HEK293 (cell line): ENCODE data around the gene PAK1.

Experiments
- CTCF ChIA-PET: fragments of 350-600 bp; formaldehyde crosslinking; extraction: SDS; loops from one replicate; lab custom pipeline; 2021; ENCODE audit warnings: antibody characterized with exemption; lab: Yijun Ruan, JAX
- POLR2A ChIA-PET: fragments of 300-600 bp; formaldehyde crosslinking; extraction: SDS; loops from one replicate; lab custom pipeline; 2020; ENCODE audit warnings: antibody characterized with exemption, inconsistent platforms; lab: Yijun Ruan, JAX
- H3K27ac ChIP-seq: fragments of 200-500 bp; sonication (Bioruptor generic); 2 replicates; pipeline ENCODE4 v1.5.1; 2014; ENCODE audit warnings: low read depth, low read length, control low read depth, inconsistent platforms; ENCODE audit errors: extremely low read depth
- H3K36me3 ChIP-seq, 2 experiments: fragments of 200-500 bp in 1 of 2; sonication (Bioruptor generic) in 1 of 2; 1 replicate in 1 of 2; 2 replicates in 1 of 2; pipeline ENCODE4 v1.5.1; 2014 to 2017; ENCODE audit warnings: inconsistent platforms in 2 of 2, low read length in 2 of 2; ENCODE audit not compliant: control insufficient read depth in 2 of 2, insufficient read depth in 1 of 2
- H3K4me1 ChIP-seq: fragments of 200-500 bp; sonication (Bioruptor generic); 2 replicates; pipeline ENCODE4 v1.5.1; 2014; ENCODE audit warnings: mild to moderate bottlenecking, low read length, inconsistent platforms; ENCODE audit not compliant: control insufficient read depth, insufficient read depth
- H3K4me3 ChIP-seq: 2 replicates; pipeline ENCODE4 v1.5.1; 2011; ENCODE audit warnings: low read depth, mild to moderate bottlenecking, control low read depth, low read length, moderate library complexity
- H3K9me3 ChIP-seq: fragments of 200-500 bp; sonication (Bioruptor generic); 2 replicates; pipeline ENCODE4 v1.5.1; 2014; ENCODE audit warnings: low read depth, low read length, inconsistent platforms; ENCODE audit not compliant: control insufficient read depth, insufficient read depth
- MZF1 ChIP-seq: fragments of 450-650 bp; formaldehyde crosslinking; IDR thresholded peaks from 2 replicates; pipeline ENCODE4 v1.5.1; 2017; ENCODE audit warnings: missing biosample characterization, missing genetic modification characterization, borderline replicate concordance
- SP2 ChIP-seq: fragments of 450-650 bp; formaldehyde crosslinking; IDR thresholded peaks from 2 replicates; pipeline ENCODE4 v1.5.1; 2016; ENCODE audit warnings: missing biosample characterization, missing genetic modification characterization
- ZBTB21 ChIP-seq: fragments of 450-650 bp; formaldehyde crosslinking; IDR thresholded peaks from 2 replicates; pipeline ENCODE4 v1.5.1; 2017; ENCODE audit warnings: missing biosample characterization, missing genetic modification characterization
- ZBTB26 ChIP-seq: fragments of 450-650 bp; formaldehyde crosslinking; optimal IDR thresholded peaks from 2 replicates; pipeline ENCODE3; 2016; ENCODE audit warnings: missing biosample characterization, mild to moderate bottlenecking, missing genetic modification characterization
- ZBTB44 ChIP-seq: fragments of 450-650 bp; IDR thresholded peaks from 2 replicates; pipeline ENCODE4 v1.5.1; 2018; ENCODE audit warnings: missing biosample characterization, mild to moderate bottlenecking, missing genetic modification characterization
- ZBTB6 ChIP-seq: fragments of 450-650 bp; formaldehyde crosslinking; IDR thresholded peaks from 2 replicates; pipeline ENCODE4 v1.5.1; 2017; ENCODE audit warnings: missing biosample characterization, missing genetic modification characterization
- ZBTB7A ChIP-seq: fragments of 450-650 bp; formaldehyde crosslinking; IDR thresholded peaks from 2 replicates; pipeline ENCODE4 v1.5.1; 2016; ENCODE audit warnings: low read depth, missing biosample characterization, missing genetic modification characterization
- ZNF112 ChIP-seq: fragments of 450-650 bp; formaldehyde crosslinking; IDR thresholded peaks from 2 replicates; pipeline ENCODE4 v1.5.0; 2017; ENCODE audit warnings: missing biosample characterization, missing genetic modification characterization
- ZNF280C ChIP-seq: fragments of 450-650 bp; formaldehyde crosslinking; IDR thresholded peaks from 2 replicates; pipeline ENCODE4 v1.5.1; 2016; ENCODE audit warnings: missing biosample characterization, missing genetic modification characterization
- ZNF391 ChIP-seq: fragments of 450-650 bp; formaldehyde crosslinking; IDR thresholded peaks from 2 replicates; pipeline ENCODE4 v1.5.1; 2016; ENCODE audit warnings: low read depth, missing biosample characterization, missing genetic modification characterization, borderline replicate concordance
- ZNF645 ChIP-seq: fragments of 450-650 bp; formaldehyde crosslinking; IDR thresholded peaks from 2 replicates; pipeline ENCODE4; 2016; ENCODE audit warnings: missing biosample characterization, missing genetic modification characterization
- ZNF658 ChIP-seq: fragments of 450-650 bp; formaldehyde crosslinking; IDR thresholded peaks from 2 replicates; pipeline ENCODE4; 2016; ENCODE audit warnings: missing biosample characterization, missing genetic modification characterization
- ZNF677 ChIP-seq: fragments of 450-650 bp; IDR thresholded peaks from 2 replicates; pipeline ENCODE4 v1.5.0; 2018; ENCODE audit warnings: missing biosample characterization, mild to moderate bottlenecking, missing genetic modification characterization, moderate library complexity
- ZNF768 ChIP-seq: fragments of 450-650 bp; formaldehyde crosslinking; IDR thresholded peaks from 2 replicates; pipeline ENCODE4 v1.5.1; 2018; ENCODE audit warnings: missing biosample characterization, mild to moderate bottlenecking, missing genetic modification characterization
- ZSCAN30 ChIP-seq: fragments of 450-650 bp; IDR thresholded peaks from 2 replicates; pipeline ENCODE4 v1.5.1; 2018; ENCODE audit warnings: missing biosample characterization, mild to moderate bottlenecking, missing genetic modification characterization, moderate library complexity
- ZXDB ChIP-seq: fragments of 450-650 bp; formaldehyde crosslinking; IDR thresholded peaks from 2 replicates; pipeline ENCODE4 v1.5.1; 2016; ENCODE audit warnings: missing biosample characterization, missing genetic modification characterization
- TF ChIP-seq, protein P1 (sequence below): fragments of 450-650 bp; formaldehyde crosslinking; IDR thresholded peaks from 2 replicates; pipeline ENCODE4 v1.5.1; 2016; ENCODE audit warnings: missing biosample characterization, missing genetic modification characterization
- TF ChIP-seq, protein P2 (sequence below): fragments of 450-650 bp; formaldehyde crosslinking; IDR thresholded peaks from 2 replicates; pipeline ENCODE4 v1.5.1; 2016; ENCODE audit warnings: missing biosample characterization, missing genetic modification characterization

Gene PAK1

DNA sequence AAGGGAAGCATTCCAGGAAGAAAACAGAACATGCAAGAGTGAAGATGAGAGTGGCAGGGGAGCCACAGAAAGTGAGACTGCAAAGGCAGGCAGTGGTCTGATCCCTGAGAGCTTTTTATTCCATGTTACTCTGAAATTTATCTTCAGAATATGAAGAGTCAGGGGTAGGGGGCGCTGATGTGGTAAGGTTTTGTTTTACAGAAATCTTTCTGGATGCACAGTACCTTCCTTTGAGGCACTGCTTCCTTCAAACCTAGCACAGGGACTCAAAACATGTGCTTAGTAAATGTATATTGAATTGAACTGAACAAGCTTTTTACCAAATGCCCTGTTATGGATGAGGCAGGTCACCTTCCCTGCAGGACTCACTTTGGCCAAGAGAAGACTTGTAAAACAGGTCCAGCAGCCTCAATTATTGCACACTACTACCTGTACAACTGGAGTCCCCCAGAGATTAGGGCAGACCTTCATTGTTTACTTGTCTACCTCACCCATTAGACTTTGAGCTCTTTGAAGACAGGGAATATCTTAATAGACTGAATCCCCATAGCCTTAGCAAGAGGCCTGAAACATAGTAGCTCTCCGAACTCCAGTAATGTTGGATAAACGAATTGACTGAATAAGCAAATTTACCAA is 2.2 kb downstream of the PAK1 start (continued):
- TF ChIP-seq ZBTB6 (tag by site-specific recombination) (no peak), ZBTB26 (tag by site-specific recombination) (no peak), ZBTB44 (no peak), ZNF677 (tag by site-specific recombination) (no peak), ZNF391 (tag by site-specific recombination) (no peak)

DNA sequence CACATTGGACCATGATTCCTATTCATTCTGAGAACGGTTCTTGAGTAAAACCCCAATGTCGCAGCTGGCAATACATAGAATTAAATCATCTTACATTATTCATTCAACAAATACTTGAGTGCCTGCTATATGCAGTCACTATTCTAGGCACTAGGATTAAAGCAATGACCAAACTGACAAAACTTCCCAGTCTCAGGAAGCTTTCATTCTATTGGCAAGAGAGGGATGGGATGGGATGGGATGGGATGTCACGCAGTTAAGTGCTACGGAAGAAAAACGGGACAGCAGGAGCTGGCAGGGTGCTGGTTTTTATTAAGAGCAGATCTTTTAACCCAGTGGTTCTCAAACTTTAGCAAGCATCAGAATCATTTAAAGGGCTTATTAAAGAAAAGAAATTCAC is 2.9 kb downstream of the PAK1 start:
- Histone ChIP-seq H3K9me3 (no peaks in the 10 kb centered on the region), H3K4me3 (no peak overlapping the region), H3K36me3 (no peaks in the 10 kb centered on the region), H3K27ac (no peak overlapping the region), H3K4me1 (peaks cover 15% of the 10 kb centered on the region)
- POLR2A ChIA-PET = interaction anchor here (0.7 to 2.1 kb wide), 2 partner anchors 24 to 77 kb away, joined by 3 to 6 read pairs; no protein-coding TSS in a partner anchor
- CTCF ChIA-PET = interaction anchor here (0.6 to 3.0 kb wide), 24 partner anchors 9 to 1001 kb away, joined by 3 to 34 read pairs (median 4); no protein-coding TSS in a partner anchor
- no peak for TF ChIP-seq ZSCAN30 (tag by site-specific recombination)
- TF ChIP-seq ZBTB21 (tag by site-specific recombination) = no peak
- TF ChIP-seq ZNF768 = no peak
- TF ChIP-seq, protein P1, sequence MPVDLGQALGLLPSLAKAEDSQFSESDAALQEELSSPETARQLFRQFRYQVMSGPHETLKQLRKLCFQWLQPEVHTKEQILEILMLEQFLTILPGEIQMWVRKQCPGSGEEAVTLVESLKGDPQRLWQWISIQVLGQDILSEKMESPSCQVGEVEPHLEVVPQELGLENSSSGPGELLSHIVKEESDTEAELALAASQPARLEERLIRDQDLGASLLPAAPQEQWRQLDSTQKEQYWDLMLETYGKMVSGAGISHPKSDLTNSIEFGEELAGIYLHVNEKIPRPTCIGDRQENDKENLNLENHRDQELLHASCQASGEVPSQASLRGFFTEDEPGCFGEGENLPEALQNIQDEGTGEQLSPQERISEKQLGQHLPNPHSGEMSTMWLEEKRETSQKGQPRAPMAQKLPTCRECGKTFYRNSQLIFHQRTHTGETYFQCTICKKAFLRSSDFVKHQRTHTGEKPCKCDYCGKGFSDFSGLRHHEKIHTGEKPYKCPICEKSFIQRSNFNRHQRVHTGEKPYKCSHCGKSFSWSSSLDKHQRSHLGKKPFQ = no peak
- no peak for TF ChIP-seq MZF1 (tag by site-specific recombination)
- no peak for TF ChIP-seq ZBTB7A (tag by site-specific recombination)
- no peak for TF ChIP-seq SP2 (tag by site-specific recombination)
- no peak for TF ChIP-seq ZNF280C (tag by site-specific recombination)
- TF ChIP-seq, protein P2, sequence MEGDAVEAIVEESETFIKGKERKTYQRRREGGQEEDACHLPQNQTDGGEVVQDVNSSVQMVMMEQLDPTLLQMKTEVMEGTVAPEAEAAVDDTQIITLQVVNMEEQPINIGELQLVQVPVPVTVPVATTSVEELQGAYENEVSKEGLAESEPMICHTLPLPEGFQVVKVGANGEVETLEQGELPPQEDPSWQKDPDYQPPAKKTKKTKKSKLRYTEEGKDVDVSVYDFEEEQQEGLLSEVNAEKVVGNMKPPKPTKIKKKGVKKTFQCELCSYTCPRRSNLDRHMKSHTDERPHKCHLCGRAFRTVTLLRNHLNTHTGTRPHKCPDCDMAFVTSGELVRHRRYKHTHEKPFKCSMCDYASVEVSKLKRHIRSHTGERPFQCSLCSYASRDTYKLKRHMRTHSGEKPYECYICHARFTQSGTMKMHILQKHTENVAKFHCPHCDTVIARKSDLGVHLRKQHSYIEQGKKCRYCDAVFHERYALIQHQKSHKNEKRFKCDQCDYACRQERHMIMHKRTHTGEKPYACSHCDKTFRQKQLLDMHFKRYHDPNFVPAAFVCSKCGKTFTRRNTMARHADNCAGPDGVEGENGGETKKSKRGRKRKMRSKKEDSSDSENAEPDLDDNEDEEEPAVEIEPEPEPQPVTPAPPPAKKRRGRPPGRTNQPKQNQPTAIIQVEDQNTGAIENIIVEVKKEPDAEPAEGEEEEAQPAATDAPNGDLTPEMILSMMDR (tag by site-specific recombination) = no peak
- TF ChIP-seq ZNF658 = no peak
- no peak for TF ChIP-seq ZXDB (tag by site-specific recombination)
- TF ChIP-seq ZNF645 (tag by site-specific recombination) = no peak
- no peak for TF ChIP-seq ZNF112 (tag by site-specific recombination)
